Testis (tissue), 3 donors: Measurements from ENCODE around the gene WDR82. TPM values are rescaled to one million over a fixed set of nuclear protein-coding genes. Genes with fewer than 3 reads are reported as not detected.

Experiments used
- DNase-seq: peaks from one replicate; pipeline ENCODE4 v3.0.0-alpha.2; 2019
- H3K27ac ChIP-seq, 2 donors: fragments of 200-600 bp; sonication (generic); one replicate each; pipeline ENCODE4 v1.5.1; 2019
- H3K27me3 ChIP-seq: fragments of 200-600 bp; sonication (generic); one replicate; pipeline ENCODE4 v1.5.1; 2019
- H3K36me3 ChIP-seq: fragments of 200-600 bp; sonication (generic); one replicate; pipeline ENCODE4 v1.5.1; 2017; ENCODE audit warnings: low read depth; ENCODE audit errors: missing control alignments
- H3K4me1 ChIP-seq: fragments of 200-600 bp; sonication (generic); one replicate; pipeline ENCODE4 v1.5.1; 2019
- H3K4me3 ChIP-seq, 2 donors: fragments of 200-600 bp; sonication (generic); one replicate each; pipeline ENCODE4 v1.5.1; 2017 to 2019
- H3K9me3 ChIP-seq: fragments of 200-600 bp; sonication (generic); one replicate; pipeline ENCODE4 v1.5.1; 2017
- POLR2A ChIP-seq: fragments of 450-650 bp; IDR thresholded peaks from one replicate; pipeline ENCODE4 v1.6.1; 2017; ENCODE audit warnings: antibody characterized with exemption, mild to moderate bottlenecking, moderate library complexity
- WGBS, 2 donors: methylation state at CpG; one replicate each; pipeline ENCODE4 v1.1.5; 2018; 5-methylcytosine and 5-hydroxymethylcytosine counted together
- intact Hi-C: fragments of 100-400 bp; cut with DNase I; formaldehyde crosslinking; loops from one replicate; pipeline ENCODE4 v1.15.1; 2023; ENCODE audit warnings: low total_unique reads
- polyA plus RNA-seq: library from polyadenylated mRNA; stranded (reverse); fragments of 350-450 nt; fragmentation: Illumina TruSeq; extraction: RNeasy Lipid Tissue Mini Kit (QIAGEN cat#74804); gene quantifications from one replicate; pipeline ENCODE4 v1.2.3, GENCODE V29; 2014; ENCODE audit warnings: low read depth, low replicate concordance; ENCODE audit not compliant: insufficient read depth
- total RNA-seq, 2 donors: library from RNA; depleted of rRNA; stranded (reverse); fragments of >200 nt; gene quantifications; one replicate each; pipeline ENCODE4 v1.2.3, GENCODE V29; 2016
- TF ChIP-seq, protein P1 (sequence below), 3 experiments: fragments of 450-650 bp in 2 of 3; fragments of 200-600 bp in 1 of 3; sonication (generic) in 1 of 3; IDR thresholded peaks; one replicate each; pipeline ENCODE4 v1.5.1; 2016 to 2019; ENCODE audit warnings: antibody characterized with exemption in 3 of 3, mild to moderate bottlenecking in 2 of 3, moderate library complexity in 1 of 3

WDR82 gene
- total and polyA plus RNA-seq, 3 donors from 2014 or later, result 76.1 to 85.7 (median 80.9) TPM

DNA sequence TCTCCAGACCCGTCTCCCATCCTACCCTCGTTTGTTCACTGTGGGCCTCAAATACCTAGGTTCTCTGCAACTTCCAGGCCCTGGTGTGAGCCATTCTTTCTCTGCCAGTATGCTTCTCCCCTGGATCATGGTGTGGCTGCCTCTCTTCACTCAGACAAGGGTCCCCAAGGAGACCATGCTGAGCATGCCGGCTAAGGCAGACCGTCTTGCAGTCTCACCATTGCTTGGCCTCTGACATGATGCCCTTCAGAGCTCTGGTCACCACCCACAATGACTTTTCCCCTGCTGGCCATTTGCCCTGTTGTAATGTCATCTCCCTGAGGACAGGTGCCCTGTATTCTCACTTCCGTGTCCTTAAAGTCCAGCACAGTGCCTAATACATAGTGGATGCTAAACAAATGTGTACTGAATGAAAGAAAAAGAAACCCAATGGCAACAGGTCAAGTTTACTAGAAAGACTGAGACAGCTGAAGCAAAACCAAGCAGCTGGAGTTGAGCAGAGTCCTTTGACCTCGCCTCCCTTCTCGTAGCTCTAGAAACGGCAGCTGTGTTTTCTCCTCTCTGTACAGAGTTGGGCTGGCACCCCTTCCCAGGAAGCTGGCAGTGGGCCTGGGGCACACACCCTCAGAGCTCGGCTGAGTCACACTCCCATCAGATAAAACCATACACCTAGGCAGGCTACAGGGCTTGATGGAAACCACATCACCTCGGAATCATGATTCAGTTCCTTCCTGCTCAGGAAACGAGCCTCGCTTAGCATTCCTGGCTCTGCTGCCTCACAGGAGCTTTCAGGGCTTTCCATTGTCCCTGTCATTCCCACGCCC lies 61.7 kb downstream of the WDR82 start:
- Histone ChIP-seq H3K27me3 (no peaks in the 10 kb centered on the region), H3K9me3 (no peaks in the 10 kb centered on the region), H3K4me3 (no peak overlapping the region), H3K27ac (no peak overlapping the region), H3K36me3 (no peaks in the 10 kb centered on the region), H3K4me1 (peaks cover 9% of the 10 kb centered on the region)
- WGBS, 2 donors, result 56 to 57% methylated on average over 13 of the region's 13 CpGs
- intact Hi-C loops, result no loop called here
- DNase-seq, result no peak
- TF ChIP-seq, protein P1, sequence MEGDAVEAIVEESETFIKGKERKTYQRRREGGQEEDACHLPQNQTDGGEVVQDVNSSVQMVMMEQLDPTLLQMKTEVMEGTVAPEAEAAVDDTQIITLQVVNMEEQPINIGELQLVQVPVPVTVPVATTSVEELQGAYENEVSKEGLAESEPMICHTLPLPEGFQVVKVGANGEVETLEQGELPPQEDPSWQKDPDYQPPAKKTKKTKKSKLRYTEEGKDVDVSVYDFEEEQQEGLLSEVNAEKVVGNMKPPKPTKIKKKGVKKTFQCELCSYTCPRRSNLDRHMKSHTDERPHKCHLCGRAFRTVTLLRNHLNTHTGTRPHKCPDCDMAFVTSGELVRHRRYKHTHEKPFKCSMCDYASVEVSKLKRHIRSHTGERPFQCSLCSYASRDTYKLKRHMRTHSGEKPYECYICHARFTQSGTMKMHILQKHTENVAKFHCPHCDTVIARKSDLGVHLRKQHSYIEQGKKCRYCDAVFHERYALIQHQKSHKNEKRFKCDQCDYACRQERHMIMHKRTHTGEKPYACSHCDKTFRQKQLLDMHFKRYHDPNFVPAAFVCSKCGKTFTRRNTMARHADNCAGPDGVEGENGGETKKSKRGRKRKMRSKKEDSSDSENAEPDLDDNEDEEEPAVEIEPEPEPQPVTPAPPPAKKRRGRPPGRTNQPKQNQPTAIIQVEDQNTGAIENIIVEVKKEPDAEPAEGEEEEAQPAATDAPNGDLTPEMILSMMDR (IDR thresholded peaks at IDR 0.05), result no peak
- no peak for TF ChIP-seq POLR2A

GRCh38 chr3:52215351-52215750 lies 63.1 kb downstream of the WDR82 start:
- Histone ChIP-seq H3K36me3 (no peaks in the 10 kb centered on the region), H3K27me3 (no peaks in the 10 kb centered on the region), H3K4me1 (peaks cover 9% of the 10 kb centered on the region), H3K9me3 (no peaks in the 10 kb centered on the region), H3K27ac (no peak overlapping the region), H3K4me3 (no peak overlapping the region)
- DNase-seq, result no peak
- TF ChIP-seq, protein P1 (IDR thresholded peaks at IDR 0.05), result no peak
- TF ChIP-seq POLR2A, result no peak
- intact Hi-C loops, result no loop called here
- 86 to 91% methylated on average over 7 of the region's 7 CpGs for WGBS, 2 donors

DNA sequence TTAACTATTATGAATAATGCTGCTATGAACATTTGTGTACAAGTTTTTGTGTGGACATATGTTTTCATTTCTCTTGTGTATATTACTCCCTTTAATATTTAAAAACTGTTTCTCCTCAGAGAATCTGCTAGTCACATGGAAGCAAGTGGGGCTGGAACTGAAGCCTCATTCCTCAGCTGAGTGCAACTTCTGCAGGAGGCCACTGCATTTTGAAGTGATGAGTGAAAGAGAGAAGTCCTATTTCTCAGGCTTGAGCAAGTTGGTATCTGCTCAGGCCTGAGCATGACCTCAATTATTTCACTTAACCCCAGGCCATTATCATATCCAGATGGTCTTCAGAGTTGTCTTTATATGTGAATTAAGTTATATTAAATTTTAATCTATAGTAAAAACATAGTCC lies 64.5 kb downstream of the WDR82 start:
- DNase-seq, result no peak
- no peaks in the 10 kb centered on the region for H3K9me3 ChIP-seq
- no peak overlapping the region for H3K4me3 ChIP-seq
- H3K4me1 ChIP-seq, result peaks cover 9% of the 10 kb centered on the region
- H3K27me3 ChIP-seq, result no peaks in the 10 kb centered on the region
- H3K36me3 ChIP-seq, result no peaks in the 10 kb centered on the region
- intact Hi-C loops, result no loop called here
- TF ChIP-seq, protein P1 (IDR thresholded peaks at IDR 0.05), result no peak
- TF ChIP-seq POLR2A, result no peak
- no peak overlapping the region for H3K27ac ChIP-seq

GRCh38 chr3:52213005-52213404 lies 65.4 kb downstream of the WDR82 start:
- peaks cover 9% of the 10 kb centered on the region for H3K4me1 ChIP-seq
- H3K4me3 ChIP-seq, result no peak overlapping the region
- no peaks in the 10 kb centered on the region for H3K36me3 ChIP-seq
- intact Hi-C loops, result no loop called here
- no peak for TF ChIP-seq POLR2A
- TF ChIP-seq, protein P1 (IDR thresholded peaks at IDR 0.05), result no peak
- no peaks in the 10 kb centered on the region for H3K9me3 ChIP-seq
- no peaks in the 10 kb centered on the region for H3K27me3 ChIP-seq
- no peak overlapping the region for H3K27ac ChIP-seq
- no peak for DNase-seq
- 80 to 85% methylated on average over 8 of the region's 8 CpGs for WGBS, 2 donors
